Keratinocyte (primary cell): ENCODE data around the gene ASS1.

Experiments
- EZH2 ChIP-seq: IDR thresholded peaks from one replicate; pipeline ENCODE4 v1.6.1; 2012; ENCODE audit warnings: inconsistent platforms, mild to moderate bottlenecking, low read length, moderate library complexity
- TF ChIP-seq, protein P1 (sequence below), 3 experiments: IDR thresholded peaks in 1 of 3; conservative IDR thresholded peaks in 1 of 3; optimal IDR thresholded peaks in 1 of 3; 2 replicates in 2 of 3; 3 replicates in 1 of 3; pipeline versions ENCODE3 to v1.5.1; 2011; ENCODE audit warnings: low read length in 3 of 3, mild to moderate bottlenecking in 3 of 3, moderate library complexity in 2 of 3, control low read depth in 1 of 3, inconsistent platforms in 1 of 3; ENCODE audit not compliant: insufficient read depth in 2 of 3; ENCODE audit errors: extremely low read depth in 1 of 3

DNA sequence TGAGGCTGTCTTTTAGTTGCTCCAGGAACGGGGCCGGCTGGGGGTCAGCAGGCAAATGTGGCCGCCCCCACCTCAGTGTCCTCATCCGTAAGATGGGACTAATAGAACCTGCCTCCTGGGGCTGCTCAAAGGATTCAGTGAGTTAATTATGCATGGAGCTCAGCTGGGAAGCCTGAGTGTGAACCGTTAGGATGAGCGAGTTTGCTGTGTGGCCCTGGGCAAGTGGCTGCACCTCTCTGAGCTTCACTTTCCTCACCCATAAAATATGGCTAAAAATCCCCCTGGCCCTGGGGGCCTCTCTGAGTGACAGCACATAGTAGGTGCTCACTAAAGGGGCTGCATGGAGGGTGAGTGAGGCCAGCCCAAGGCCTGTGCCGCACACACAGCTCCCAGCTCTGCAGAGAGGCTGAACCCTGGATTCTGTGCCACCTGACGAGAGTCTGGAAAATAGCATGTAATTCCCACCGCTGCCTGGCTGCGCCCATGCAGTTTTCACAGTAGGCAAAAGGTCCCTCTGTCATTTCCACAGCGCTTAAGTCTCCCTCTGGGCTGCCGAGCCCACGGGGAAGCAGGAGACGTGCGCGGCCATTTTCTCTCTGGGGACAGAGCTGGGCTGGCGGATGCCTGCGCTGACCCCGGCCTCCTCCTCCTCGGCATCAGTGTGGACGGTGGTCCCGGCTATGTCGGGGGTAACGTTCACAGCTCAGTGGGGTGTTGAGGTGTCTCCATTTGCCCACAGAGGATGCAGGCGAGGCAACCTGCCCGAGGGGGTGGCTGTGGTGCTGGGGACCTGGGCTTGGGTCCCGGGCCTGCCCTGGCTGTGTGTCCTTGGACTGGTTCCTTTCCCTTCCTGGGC is 18.2 kb downstream of the ASS1 start:
- TF ChIP-seq, protein P1, sequence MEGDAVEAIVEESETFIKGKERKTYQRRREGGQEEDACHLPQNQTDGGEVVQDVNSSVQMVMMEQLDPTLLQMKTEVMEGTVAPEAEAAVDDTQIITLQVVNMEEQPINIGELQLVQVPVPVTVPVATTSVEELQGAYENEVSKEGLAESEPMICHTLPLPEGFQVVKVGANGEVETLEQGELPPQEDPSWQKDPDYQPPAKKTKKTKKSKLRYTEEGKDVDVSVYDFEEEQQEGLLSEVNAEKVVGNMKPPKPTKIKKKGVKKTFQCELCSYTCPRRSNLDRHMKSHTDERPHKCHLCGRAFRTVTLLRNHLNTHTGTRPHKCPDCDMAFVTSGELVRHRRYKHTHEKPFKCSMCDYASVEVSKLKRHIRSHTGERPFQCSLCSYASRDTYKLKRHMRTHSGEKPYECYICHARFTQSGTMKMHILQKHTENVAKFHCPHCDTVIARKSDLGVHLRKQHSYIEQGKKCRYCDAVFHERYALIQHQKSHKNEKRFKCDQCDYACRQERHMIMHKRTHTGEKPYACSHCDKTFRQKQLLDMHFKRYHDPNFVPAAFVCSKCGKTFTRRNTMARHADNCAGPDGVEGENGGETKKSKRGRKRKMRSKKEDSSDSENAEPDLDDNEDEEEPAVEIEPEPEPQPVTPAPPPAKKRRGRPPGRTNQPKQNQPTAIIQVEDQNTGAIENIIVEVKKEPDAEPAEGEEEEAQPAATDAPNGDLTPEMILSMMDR (optimal IDR thresholded peaks at IDR 0.05 in 1 of 3, IDR thresholded peaks at IDR 0.05 in 1 of 3, conservative IDR thresholded peaks at IDR 0.05 in 1 of 3; ENCODE audit: extremely low read depth in 1 of 3, insufficient read depth in 2 of 3, low read length in 3 of 3), result no peak
- no peak for TF ChIP-seq EZH2
